Measurements from ENCODE around the gene NAA20.
A peak's percentile ranks its signal among the peaks of the same experiment; 100 is the strongest.
"Not testable (repeated sequence)": the region's sequence is repeated elsewhere in the genome, so short reads cannot be mapped to it uniquely, and the experiment has no call there.

The NAA20 gene

DNA sequence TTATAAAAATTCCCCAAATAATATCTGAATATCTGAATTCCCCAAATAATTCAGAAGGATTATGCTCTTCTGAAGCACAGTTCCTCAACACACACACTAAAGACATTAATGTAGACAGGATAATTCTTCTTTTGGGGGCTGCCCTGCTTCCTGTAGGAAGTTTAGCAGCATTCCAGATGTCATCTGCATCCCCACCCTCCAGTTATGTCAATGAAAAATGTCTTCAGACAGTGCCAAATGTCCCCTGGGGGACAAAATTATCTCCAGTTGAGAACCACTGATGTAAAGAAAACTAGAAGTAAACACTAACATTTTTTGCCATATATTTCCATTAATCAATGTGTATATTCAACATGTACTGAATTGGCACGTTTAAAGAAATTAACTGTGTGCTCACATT lies 25.9 kb upstream of the NAA20 start:
- no peak for DNase-seq (ENCODE audit: low read depth, low spot score)

DNA sequence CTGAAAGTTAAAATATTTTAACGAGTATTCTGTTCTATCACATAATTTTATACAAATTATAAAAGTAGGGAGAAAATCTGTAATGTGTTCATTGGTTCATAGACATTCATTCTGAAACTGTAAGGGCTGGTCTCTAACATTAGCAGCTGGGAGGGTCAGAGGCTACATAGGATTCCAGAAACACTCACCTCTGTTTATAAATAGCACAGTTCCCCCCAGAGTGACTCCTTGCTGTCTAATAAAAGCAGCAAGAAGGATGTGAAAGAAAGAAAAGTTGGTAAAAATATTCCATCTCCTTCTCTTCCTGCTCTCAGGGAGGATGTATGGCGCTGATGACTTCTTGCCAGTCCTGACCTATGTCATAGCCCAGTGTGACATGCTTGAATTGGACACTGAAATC lies 25.3 kb upstream of the NAA20 start:
- DNase-seq (ENCODE audit: low read depth, low spot score), result no peak

DNA sequence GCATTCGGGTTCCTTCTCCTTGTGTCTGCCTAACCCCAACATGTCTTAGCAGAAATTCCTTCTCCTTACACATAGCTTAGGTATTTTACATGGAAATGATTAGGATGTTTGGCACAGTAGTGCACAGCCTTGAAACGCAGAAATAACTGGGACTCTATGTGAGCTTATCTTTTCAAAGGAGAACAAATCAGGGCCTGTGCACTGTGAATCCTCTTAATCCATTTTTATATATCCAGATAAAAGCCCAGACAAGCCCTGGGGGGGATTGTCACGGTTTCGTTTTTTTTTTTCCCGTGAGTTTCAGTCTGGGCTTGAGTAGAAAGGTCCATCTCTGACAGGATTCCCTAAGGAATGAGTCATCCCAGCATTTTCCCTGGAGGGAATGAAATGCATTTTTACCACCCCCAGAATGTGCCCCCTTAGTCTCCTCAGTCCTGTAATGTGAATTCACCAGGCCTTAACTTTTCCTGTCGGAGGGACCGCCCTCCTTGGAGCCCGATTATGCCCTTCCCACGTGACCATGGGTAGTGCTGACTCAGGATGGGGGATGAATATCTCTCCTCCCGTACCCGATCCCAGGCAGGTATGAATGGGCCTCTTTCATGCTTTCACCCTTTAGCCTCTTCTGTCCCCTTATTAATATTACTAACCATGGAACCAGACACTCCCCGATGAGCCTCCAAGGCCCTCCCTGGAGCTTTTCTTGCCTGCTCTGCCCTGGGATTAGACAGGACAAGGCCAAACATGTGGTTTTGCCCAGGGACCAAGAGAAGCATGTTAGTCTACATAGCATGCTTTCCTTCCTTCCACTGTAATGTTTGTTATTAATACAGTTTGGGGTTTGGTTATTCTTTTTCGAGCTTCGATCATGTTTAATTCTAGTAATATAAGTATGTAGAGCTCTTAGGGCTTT lies 23.9 kb upstream of the NAA20 start:
- peak; percentile 91 for DNase-seq (ENCODE audit: low read depth, low spot score)

DNA sequence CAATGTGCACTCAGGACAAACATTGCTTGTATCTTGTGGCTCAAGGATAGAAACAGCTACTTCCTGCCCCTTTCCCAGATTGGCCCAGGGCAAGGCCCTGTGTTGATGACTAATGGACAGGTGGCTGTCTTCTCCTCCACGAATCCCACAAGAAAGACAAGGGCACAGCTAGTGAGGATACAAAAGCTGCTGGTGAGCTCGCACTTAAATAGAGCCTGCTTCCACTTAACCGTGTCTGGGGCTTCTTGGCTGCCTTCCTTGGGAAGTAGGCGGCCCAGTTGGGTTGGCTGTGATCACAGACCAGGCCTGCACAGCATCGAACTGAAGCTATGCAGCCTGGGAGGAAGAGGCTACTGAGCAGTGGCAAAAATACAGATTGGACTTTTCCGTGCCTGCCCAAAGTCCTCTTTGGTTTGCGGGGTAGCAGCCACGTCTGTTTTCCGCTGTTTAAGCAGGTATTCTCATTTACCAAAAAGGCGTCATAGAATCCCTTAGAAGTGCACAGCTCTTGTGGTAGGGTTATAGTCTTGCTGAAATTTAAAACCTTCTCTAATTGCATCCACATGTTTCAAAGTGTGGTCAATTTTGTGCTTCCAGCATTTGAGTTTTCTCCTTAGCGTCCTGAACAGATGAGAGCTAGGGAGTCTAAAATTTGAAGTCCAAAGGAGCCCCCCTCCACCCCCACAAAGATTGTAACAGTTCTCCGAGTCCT lies 23.0 kb upstream of the NAA20 start:
- peak; percentile 45 for DNase-seq (ENCODE audit: low read depth, low spot score)

DNA sequence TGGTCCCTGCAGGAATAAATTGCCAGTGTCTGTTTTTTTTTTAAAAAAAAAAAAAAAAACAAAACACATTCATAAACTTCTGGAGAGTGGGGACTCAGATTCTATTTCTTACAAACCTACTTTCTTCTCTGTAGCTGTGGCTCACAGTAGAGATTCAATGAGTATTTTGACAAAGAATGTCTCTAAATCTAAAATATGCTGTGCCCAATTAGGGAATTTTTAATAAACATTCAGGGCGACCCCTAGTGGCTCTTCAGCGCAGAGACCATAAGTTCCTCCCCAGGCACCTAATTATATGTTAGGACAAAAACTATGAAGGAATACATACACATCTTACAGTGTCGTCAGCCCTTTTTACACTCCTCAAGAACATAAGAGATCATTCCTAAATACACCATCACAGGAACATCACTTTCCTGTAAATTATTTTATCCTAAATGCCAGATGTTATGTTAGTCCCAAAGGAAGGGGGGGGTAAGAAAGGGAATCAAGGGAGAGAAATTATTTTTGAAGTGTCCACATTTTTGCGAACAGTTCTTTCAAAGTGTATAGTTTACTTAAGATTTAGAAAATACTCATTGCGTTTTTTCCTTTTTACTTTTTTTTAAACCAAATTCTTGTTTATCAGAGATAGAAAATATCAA lies 21.8 kb upstream of the NAA20 start:
- no peak for DNase-seq (ENCODE audit: low read depth, low spot score)

DNA sequence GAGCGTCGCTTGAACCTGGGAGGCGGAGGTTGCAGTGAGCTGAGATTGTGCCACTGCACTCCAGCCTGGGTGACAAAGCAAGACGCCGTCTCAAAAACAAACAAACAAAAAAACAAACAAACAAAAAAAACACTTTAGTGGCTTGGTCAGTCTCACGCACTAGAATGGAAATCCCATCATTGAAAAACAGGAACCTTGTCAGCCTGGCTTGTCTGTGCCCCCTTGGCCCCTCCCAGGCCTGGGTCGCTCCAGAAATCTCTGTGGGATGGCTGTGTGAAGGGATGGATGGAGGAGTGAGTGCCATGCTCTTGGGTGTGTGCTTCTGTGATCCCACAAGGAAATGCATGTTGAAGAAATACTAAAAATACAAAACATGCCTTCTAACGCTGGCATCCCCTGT lies 20.9 kb upstream of the NAA20 start:
- DNase-seq (ENCODE audit: low read depth, low spot score), result no peak

DNA sequence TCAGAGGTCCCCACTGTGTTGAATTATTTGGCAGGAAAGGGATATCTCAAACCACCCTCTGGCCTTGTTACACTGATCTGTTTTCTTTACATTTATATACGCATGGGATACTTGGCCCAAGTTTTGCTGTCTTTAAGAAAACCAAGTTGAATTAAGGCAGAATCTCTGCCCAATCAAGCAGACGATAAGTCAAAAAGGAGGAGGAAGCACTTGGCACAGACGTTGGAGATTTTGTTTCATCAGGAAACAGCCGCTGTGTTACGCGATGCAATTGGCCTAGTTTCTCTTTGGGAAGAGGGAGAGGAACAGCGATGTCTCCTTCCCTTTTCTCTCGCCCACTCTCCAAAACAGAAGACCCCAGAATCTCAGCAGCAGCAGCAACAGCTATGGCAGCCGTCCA lies 20.2 kb upstream of the NAA20 start:
- DNase-seq (ENCODE audit: low read depth, low spot score), result no peak

DNA sequence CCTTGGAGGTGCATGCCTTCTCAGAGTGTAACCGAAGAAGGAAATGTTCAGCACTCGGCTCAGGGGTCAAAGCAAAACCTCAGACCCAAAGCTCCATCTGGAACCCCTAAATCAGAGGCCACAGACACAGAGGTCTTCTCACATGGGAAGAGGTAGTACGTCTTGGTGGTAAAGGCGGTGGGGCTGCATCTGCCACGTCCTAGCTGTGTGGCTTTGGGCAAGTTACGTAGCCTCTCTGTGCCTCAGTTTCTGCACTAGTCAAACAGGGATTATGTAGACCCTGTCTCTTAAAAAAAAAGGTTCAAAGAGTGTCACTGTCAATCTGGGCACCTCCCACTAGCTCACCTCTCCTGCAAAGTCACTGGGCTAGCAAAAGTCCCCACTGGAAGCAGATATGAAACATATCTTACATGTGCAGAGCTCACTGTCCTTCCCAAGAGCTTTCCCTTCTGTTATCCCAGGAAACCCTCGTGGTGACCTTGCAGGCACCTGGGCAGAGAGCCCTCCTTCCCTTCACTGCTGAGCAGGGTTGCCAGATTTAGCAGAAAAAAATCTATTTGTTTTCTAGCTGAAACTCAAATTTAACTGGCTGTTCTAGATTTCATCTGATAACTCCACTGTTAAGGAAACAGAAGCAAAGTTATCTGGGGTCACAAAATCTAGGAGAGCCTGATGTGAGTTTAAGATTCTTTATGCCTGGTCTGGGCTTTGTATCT lies 18.0 kb upstream of the NAA20 start:
- no peak for DNase-seq (ENCODE audit: low read depth, low spot score)

DNA sequence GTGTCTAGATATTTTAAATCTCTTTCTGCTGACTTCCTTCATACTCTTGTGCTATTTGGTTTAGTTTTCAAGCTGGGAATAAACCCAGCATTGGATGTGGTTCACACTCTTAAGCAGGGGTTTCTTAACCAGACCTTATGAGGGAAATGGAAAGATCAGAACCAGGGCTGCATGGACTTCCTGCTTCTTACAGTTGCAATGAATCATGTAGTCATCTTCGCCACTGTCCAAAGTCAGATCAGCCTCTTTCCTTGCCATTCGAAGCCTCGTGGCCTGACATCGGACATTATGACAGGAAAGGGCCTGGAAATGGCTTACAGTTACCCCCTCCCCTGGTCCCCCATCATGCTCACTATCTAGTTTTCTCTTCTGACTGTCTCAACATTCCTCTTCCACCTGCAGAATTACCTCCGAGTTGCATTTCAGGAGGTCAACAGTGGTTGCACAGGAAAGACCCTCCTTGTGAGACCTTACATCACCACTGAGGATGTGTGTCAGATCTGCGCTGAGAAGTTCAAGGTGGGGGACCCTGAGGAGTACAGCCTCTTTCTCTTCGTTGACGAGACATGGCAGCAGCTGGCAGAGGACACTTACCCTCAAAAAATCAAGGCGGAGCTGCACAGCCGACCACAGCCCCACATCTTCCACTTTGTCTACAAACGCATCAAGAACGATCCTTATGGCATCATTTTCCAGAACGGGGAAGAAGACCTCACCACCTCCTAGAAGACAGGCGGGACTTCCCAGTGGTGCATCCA lies 16.8 kb upstream of the NAA20 start:
- DNase-seq (ENCODE audit: low read depth, low spot score), result no peak

DNA sequence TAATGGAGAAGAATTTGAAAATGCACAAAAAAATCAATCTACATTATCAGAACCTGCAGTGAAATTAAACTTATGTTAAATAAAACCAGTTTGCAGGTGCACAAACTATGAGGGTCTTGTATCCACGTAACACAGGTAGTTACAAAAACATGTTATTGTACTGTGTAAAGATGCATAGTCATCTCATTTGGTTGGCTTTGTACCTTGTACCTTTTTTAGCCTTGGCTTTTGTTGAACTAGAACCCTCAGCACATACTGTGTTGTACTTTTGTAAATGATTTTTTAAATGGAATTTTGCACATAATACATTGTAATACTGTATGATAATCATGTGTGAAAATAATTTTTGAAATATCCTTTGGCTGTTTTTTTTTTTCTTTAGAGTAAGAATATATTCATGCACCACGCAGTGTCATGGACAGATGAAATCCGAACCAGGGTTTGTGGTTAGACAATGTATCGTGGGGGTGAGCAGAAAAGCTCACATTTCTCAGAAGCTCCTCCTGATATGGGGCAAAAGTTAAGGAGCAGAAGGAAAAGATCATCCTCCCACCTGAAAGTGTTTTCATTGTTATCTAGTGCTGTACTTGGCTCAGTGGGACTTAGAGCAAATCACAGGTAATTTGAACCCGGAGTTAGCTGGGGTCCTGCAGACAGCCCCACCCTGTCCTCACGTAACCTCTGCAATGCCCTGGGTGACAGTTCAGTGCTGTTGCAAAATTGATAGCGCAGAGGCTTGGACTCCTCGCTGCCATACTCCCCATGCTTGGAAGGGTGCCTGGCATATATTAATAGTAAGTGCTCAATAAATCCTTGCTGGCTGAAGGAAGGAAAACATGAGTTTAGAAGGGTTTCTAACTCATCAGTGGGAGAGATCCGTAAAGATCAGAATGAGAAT lies 14.8 kb upstream of the NAA20 start:
- no peak for DNase-seq (ENCODE audit: low read depth, low spot score)

DNA sequence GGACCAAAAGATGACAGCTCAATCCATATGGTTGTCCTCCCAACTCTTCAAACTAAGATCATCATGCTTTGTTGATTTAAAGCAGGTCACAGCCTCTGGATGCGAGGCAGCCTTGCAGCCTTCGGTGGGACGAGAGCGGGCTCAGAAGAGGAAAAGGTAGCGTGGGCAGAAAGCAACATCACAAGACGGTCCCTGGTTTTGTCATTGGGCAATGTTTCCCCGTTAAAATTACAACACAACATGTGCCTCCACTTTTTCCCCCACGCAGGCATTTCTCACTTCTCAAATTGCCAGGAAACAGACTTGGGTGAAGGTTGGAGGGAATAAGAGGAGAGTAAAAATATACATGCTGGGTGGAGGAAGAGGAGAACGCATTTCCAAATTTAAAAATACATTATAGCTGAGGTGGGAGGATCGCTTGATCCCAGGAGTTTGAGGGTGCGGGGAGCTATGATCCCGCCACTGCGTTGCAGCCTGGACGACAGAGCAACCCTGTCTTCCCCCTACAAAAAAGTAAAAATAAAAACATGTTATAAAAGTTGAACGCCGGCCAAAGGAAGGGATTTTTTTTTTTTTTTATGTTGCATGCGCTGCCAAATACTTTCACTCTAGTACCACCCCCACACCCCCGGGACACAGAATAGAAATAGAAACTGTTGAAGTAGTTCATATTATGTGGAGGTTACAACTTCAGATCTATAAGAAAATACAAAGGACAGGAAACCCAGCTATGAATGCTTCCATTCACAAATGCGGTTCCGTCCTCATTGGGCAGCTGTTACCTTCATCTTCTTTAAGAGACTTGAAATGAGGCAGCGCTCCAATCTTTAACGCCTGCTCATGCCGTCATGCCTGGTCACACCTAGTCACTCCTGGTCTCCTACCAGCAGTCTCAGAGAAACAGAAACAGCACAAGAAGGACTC lies 13.9 kb upstream of the NAA20 start:
- DNase-seq (ENCODE audit: low read depth, low spot score), result no peak

DNA sequence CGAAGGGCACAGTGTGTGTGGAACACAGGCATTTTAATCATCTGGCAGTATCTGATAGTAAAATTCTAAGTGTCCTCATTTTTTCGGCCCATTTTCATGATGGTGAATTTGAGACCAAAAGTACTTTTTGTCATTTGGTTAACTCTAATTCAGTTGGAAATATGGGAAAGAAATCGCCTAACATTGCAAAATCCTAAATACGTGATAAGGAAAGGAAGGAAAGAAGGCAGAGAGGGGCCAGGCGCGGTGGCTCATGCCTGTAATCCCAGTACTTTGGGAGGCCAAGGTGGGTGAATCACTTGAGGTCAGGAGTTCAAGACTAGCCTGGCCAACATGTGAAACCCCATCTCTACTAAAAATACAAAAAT lies 13.2 kb upstream of the NAA20 start:
- DNase-seq (ENCODE audit: low read depth, low spot score), result not testable (repeated sequence)

DNA sequence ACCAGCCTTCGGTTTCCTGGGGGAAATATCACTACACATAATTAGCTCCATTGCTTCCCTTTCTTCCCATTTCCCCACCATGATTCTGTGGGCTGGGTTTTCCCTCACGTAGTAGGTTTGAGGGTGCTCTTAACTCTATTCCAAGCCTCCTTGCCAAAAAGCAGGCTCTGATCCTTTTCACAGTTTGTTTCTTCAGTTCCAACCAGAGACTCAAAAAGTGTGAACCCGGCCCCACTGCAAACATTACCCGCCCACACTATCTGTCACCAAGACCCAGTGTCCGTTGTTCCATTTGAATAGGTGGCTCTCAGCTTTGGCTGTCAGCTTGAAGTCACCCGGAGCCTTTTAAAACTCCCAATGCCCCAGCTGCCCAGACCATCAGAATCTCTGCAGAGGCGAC lies 11.8 kb upstream of the NAA20 start:
- DNase-seq (ENCODE audit: low read depth, low spot score), result no peak

DNA sequence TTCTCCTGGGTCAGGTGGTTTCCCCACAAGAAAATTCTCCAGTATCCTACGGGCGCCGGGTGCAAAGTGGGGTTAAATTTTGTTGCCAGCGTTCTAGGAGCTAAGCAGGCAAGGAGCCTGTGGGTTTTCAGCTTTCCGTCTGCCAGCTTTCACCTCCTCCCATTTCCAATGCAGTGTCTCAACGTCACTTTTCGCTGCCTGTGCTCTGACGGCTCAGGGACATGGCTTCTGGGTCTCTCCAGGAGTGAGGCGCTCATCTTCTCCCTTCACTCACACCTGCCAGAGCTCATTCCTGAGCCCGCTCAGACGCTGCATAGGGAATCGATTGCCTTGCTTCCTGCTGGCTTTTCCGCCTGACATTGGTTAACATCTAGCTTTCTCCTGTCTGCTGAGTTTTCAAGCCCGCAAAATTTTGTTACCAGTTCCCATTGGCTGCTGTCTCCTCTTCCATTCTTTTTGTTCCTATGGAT lies 7.3 kb upstream of the NAA20 start:
- peak; percentile 47 for DNase-seq (ENCODE audit: low read depth, low spot score)

DNA sequence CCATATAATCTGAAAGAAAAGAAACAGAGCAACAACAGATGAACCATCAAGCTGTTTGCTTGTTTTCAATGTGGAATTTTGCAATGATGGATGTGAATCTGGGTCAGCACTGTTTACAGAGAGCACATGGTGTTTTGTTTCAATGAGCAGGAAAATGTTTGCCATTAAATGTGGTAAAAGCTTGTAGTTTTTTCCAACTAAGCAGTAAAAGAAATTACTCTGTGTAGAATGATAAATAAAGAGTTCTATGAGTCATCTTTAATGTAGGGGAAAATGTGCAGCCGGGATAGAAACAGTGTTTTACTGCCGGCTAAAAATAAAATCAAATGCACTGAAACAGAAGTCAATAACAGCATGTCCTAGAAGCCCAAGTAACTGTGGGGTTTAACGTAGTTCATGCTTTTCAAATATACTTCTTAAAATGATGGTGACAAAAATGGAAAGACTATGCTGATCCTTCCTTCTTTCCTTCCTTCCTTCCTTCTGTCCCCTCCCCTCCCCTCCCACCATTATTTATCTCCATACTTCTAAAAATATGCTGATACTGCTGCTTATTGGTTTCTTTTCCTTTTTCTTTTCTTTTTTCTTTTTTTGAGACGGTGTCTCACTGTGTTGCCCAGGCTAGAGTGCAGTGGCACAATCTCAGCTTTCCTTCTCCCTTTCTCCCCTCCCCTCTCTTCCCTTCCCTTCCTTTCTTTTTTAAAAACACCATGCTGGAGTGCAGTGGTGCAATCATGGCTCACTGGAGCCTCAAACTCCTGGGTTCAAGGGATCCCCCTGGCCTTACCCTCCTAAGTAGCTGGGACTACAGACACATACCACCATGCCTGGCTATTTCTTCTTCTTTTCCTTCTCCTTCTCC lies 6.3 kb upstream of the NAA20 start:
- DNase-seq (ENCODE audit: low read depth, low spot score), result no peak

DNA sequence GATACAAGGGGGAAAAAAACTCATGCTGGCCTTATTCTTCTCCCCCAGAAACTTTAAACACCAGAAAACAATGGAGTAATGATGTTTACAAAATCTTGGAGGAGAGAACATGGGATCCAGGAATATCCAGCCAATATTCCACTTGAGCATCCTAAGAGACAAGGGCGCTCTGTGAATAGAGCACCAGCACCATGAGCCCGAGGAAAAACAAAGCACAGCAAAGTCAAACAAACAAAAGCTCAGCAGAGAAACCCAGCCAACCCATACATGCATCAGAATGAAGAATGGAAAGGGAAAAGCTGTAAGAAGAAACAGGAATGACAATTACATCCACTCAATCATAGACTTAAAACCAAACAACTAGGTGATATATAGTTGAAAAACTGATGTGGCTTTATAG lies 4.6 kb upstream of the NAA20 start:
- DNase-seq (ENCODE audit: low read depth, low spot score), result peak; percentile 7

DNA sequence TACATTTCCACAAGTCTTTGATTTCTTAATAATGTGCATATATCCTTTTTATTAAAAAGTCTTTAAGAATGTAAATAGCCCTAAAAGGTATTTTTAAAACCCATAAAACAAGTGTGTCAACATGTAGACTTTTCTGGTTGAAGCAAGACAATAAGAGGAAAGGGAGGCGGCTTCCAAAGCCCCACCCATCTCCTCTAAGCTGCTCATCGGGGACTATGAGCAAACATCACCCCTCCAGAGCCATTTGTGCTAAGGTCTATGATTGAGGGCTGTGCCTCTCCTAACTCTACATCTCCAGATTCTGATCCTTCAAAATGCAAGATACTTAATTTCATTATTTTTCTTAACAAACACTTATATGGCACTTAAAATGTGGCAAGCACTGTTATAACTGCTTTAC lies 2.5 kb upstream of the NAA20 start:
- no peak for DNase-seq (ENCODE audit: low read depth, low spot score)

DNA sequence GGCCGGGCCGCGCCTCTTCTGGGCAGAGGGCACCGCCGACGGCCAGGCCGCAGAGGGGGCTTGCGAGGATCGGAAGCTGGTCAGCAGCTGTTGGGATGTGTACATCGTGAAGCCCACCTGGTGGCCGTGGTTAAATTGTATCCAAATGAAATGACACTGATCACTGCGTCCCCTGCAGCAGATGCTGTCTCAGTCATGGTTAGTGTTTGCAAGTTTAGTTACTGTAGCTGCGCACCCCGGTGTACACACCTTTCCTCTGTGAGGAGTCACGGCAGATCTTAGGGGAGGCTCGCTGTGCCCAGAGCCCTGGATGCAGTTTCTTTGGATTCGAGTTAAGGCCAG lies 653 bp downstream of the NAA20 start:
- DNase-seq (ENCODE audit: low read depth, low spot score), result peak; percentile 35

Data from ELF-1 (cell line).